Stimulated activated effector memory CD8-positive, alpha-beta T cell treated with anti-CD3 and anti-CD28 coated beads, Interleukin-12 subunit alpha, Interleukin-12 subunit beta, amount 100 ng/mL, for 72 hours (primary cell): ENCODE data around the gene FXYD6.

Experiments
- ATAC-seq: fragments of 150-1000 bp; cut with Tn5 transposase; 2 replicates; pipeline ENCODE4 v1.10.0; 2021
- DNase-seq, 2 donors: peaks; one replicate each; pipeline ENCODE4 v3.0.0; 2021 to 2022; ENCODE audit warnings: low spot score in 2 of 2
- H3K27ac Mint-ChIP-seq: one replicate; pipeline ENCODE4 v1.8.0; 2022; ENCODE audit warnings: mild to moderate bottlenecking, mixed read lengths
- H3K36me3 Mint-ChIP-seq: one replicate; pipeline ENCODE4 v1.8.0; 2022; ENCODE audit warnings: mild to moderate bottlenecking, mixed read lengths
- H3K4me1 Mint-ChIP-seq: one replicate; pipeline ENCODE4 v1.8.0; 2022; ENCODE audit warnings: mixed read lengths
- H3K4me3 Mint-ChIP-seq: one replicate; pipeline ENCODE4 v1.8.0; 2022; ENCODE audit warnings: mild to moderate bottlenecking, mixed read lengths
- H3K9me3 Mint-ChIP-seq: one replicate; pipeline ENCODE4 v1.8.0; 2022; ENCODE audit warnings: mixed read lengths

Gene FXYD6

DNA sequence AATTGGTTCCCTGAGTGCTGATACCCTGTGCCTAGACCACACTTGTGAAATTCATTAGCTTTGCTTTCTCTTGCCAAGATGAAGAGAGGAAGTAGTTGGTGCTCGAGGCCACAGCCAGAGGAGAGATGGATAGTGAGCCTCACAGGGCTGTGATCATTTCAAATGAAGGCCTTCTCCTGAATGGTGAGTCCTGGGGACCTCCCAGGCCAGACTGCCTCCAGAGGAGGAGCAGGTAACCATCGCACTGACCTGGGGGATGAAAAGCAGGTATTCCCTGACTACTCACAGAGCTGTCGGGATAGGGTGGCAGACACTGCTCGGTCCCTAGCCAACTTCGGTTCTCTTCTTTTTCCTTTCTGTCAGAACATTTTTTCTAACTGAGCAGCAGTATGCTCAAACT is 4.8 kb upstream of the FXYD6 start:
- Mint-ChIP-seq H3K4me1 (peaks cover 3% of the 10 kb centered on the region), H3K27ac (no peak overlapping the region), H3K4me3 (no peak overlapping the region), H3K36me3 (no peaks in the 10 kb centered on the region), H3K9me3 (no peaks in the 10 kb centered on the region)
- ATAC-seq (no peak), DNase-seq (no peak)

DNA sequence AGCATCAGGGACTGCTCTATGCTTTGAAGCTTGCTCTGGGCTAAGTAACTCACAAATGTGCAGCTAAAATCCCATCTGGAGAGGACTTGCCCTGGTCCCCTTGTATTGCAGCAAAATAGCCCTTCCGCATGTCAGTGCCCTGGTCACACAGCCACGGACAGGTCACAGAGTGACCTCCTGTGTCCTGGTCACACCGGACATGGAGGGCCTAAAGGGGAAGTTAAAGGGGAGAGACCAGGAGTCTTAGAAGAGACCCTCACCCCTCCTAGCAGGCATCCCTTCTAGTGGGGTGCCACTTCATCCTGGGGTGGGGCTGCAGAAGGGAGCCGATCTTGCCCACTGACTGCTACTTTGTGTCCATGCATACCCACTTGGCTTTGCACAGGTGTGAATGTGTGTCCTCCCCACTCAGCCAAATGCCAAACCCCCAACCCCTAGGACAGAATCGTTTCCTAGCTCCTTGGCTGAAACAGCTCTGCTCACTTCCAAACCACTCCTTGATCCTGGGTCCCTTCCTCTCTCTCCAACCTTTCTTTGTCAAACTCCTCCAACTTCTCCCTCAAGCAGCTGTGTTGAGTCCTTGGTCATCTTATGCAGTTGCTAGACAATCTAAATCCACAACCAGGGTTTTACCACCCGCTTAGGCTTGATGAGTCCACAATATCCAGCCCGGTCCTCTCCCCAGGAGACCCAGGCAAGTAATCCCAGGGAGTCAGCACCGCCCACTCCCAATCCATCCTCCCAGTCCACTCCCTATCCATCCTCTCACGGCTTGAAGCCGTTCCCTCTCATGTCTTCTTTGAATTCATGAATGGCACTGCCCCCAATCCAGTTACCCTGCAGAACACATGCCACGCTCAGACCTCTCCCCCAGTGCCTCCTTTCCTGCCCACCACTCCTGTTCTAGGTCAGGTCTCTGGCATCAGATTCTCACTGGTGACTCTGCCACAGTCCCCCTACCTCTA is 3.3 kb upstream of the FXYD6 start:
- Mint-ChIP-seq H3K4me1 (peaks cover 17% of the 10 kb centered on the region), H3K4me3 (no peak overlapping the region)
- no peak for ATAC-seq

DNA sequence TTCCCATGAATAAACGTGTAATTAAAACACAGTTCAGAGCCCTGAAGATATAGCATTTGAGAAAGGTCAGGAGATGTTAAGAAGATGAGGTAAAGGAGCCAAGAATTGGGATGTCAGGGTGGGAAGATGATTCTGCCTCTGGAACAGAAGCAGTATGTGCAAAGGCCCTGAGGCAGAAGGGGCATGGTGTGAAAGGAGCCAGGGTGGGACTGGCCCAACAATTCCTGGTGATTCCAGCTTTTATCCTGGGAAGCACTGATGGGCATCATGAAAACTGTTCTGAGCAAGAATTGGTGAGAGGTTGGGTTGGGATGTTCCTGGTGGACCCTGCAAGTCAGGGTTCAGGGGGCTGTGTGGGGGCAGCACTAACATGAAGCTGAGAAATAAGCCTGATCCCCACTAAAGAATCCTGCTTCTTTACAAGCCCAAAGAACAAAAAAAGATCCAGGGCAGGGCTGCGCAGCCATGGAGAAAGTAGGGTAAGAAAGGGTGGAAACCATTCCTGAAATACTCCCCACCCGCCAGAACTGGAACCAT is 2.5 kb upstream of the FXYD6 start:
- peaks cover 23% of the 10 kb centered on the region for H3K4me1 Mint-ChIP-seq
- H3K9me3 Mint-ChIP-seq = no peaks in the 10 kb centered on the region
- H3K36me3 Mint-ChIP-seq = no peaks in the 10 kb centered on the region
- no peak overlapping the region for H3K4me3 Mint-ChIP-seq
- no peak for DNase-seq
- no peak for ATAC-seq
- no peak overlapping the region for H3K27ac Mint-ChIP-seq

More for the DNA sequence above, 3.3 kb upstream of the FXYD6 start:
- Mint-ChIP-seq H3K27ac (peak overlapping the region; percentile 8), H3K9me3 (no peaks in the 10 kb centered on the region), H3K36me3 (no peaks in the 10 kb centered on the region)
- no peak for DNase-seq

DNA sequence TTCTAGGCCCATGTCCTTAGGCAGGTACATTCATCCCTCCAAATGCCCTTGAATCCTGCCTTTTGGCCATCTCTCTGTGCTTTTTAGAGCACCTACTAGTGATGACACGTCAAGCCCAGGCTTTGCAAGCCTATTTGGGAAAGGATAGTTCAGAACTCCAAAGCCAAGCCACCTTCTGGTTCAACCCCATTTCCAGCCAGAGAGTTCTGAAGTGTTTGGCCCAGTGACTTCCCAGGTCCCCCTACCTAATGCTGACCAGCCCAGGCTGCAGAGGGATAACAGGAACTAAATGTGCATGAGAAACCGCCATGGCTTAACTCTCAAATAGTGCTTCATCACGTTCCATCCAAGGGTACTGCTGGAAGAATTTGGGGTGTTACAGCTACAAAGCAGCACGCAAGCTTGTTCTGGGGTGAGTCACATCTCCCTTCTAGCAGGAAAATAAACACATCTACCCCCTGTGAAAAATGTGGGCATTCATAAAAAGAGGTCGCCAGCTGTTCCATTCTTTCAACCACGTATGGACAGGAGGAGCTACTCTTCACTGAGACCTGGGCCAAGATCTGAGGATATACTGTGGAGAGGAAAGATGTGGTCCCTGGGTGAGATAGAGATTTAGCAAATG is 2.0 kb upstream of the FXYD6 start:
- Mint-ChIP-seq H3K27ac (no peak overlapping the region), H3K36me3 (no peaks in the 10 kb centered on the region), H3K9me3 (no peaks in the 10 kb centered on the region), H3K4me3 (no peak overlapping the region), H3K4me1 (peaks cover 29% of the 10 kb centered on the region)
- DNase-seq (no peak), ATAC-seq (no peak)

DNA sequence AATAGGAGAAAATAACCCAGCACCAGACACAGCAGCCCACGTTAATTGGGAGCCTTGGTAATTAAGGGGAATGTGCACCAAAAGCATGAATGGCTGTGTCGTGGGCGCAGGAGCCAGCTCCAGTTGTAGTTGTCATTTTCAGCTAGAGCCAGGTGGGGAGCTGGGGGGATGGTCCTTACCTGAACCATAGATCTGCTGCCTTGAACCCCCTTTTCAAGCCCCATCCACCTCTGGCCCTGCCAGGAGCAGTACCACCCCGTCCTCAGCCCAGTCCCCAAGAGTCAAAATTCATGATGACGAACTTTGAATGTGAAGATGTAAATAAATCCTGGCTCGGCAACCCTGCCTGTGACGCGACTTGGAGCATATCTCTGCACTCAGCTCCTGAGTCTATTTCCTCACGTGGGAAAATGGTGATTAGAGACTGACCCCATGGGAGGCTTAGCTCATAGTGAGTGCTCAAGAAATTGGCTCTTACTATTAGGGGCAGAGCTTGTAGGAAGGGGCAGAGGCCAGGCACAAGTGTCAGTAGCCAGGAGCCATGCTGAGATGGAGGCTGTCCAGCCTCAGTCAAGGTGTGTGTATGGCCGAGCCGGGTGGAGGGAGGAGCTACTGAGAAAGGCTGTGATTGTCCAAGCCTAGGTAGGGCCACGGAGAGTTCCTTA is 794 bp upstream of the FXYD6 start:
- no peak for ATAC-seq
- H3K4me1 Mint-ChIP-seq = peaks cover 35% of the 10 kb centered on the region
- no peak overlapping the region for H3K27ac Mint-ChIP-seq
- H3K4me3 Mint-ChIP-seq = peak overlapping the region; percentile 77
- H3K9me3 Mint-ChIP-seq = no peaks in the 10 kb centered on the region
- H3K36me3 Mint-ChIP-seq = no peaks in the 10 kb centered on the region
- DNase-seq = no peak

DNA sequence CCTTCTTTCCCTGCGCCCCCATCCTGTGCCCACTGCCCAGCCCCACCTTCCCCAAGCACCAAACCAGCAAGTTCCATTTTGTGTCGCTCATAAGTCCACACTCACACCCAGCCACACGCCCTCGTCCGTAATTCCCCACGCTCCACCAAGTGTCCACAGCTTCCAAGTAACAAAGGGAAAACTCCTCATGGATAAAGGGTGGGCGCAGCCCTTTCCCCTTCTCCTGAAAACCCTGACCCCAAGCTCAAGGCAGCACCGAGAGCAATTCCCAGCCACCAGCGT is 458 bp downstream of the FXYD6 start:
- H3K27ac Mint-ChIP-seq = peak overlapping the region; percentile 80
- ATAC-seq (peak; percentile 9), DNase-seq (no peak)
- peak overlapping the region; percentile 77 for H3K4me3 Mint-ChIP-seq
- no peaks in the 10 kb centered on the region for H3K9me3 Mint-ChIP-seq
- H3K36me3 Mint-ChIP-seq = no peaks in the 10 kb centered on the region
- peaks cover 35% of the 10 kb centered on the region for H3K4me1 Mint-ChIP-seq

DNA sequence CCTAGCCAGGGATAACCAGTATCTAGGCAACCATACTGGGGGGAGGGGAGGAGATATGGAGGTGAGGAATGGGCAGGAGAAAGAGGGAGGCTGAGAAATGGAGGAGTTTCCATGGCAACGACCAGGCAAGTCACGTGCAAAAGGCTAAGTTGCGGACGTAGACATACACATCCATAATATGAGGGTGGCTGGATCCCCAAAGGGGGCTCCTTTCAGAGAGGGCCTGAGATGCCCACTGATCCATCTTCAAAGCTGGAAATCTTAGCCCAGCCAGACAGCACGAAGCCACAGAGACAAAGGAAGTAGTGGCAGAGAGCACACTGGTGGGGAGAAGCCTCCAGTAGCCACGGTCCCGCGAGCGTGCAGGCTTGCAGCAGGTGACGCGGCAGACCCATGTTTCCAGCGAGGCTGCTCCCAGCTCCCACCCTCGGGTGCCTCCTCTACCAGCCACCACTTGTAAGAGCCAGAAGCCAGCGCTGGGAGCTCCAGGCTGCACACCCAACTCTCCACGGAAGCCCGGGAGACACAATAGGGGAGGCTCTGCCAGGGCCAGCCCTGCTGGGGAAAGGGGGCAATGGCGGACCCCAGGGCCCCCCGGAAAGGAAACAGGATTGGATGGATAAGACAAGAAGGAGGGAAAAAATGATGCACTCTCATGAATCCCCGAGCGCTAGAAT is 938 bp downstream of the FXYD6 start:
- Mint-ChIP-seq H3K27ac (peak overlapping the region; percentile 80), H3K9me3 (no peaks in the 10 kb centered on the region), H3K4me3 (peak overlapping the region; percentile 77), H3K36me3 (no peaks in the 10 kb centered on the region), H3K4me1 (peaks cover 35% of the 10 kb centered on the region)
- ATAC-seq = peak; percentile 51
- peak in 1 of 2 donors; percentile 14 for DNase-seq

DNA sequence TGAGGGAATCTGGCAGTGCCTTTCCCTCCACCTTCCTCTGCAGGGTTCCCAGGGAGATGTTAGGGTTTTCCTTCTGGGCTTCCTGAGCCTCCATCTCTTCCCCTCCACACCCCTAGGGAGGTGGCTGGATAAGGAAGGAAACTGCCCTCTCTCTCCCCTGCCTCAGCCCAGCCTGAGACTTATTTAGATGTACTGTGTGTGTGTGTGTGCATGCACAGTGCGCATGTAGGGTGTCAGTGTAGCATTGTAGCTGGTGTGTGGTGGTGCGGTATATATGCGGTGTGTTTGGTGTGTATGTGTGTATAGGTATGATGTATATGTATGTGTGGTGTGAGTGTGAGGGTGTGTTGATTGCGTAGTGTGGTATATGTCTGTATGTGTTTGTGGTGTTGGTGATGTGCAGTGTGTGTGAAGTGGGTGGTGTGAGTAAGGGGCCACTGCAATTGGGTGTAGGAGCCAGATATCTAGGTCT is 1.5 kb downstream of the FXYD6 start:
- Mint-ChIP-seq H3K9me3 (no peaks in the 10 kb centered on the region), H3K4me3 (peak overlapping the region; percentile 77), H3K36me3 (no peaks in the 10 kb centered on the region), H3K4me1 (peaks cover 35% of the 10 kb centered on the region), H3K27ac (no peak overlapping the region)
- DNase-seq (no peak), ATAC-seq (peak; percentile 57)

DNA sequence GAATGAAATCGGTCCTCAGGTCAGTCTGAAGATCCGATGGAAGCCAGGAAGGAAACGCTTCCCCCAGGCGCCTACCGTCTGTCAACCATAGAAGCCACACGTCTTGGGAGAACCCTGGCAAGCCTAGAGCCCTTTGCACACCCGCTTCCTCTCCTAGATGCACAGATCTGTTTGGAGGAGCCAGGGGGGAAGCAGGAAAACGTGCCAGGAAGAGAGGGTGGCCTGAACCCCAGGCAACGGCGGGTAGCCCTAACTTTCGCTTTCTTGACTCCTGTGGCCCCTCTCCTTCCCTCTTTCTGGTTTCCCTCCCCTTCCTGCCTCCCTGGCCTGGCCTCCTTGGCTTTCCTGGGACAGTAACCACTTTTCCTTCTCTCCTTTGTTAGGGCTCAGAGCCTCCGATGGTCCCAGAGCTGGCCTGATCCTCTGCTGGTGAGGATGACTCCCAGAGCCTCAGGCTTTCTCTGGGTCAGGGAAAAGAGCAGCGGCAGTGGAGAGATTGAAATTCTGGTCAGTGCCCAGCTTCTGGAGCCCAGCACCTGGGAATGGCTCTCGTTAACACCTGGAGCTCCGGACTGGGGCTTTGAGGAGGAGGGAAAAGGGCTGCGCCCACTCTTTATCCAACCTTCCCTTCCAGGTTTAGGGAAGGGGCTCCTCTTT is 2.1 kb downstream of the FXYD6 start:
- DNase-seq (no peak), ATAC-seq (no peak)
- Mint-ChIP-seq H3K36me3 (no peaks in the 10 kb centered on the region), H3K4me3 (peak overlapping the region; percentile 77), H3K27ac (no peak overlapping the region), H3K9me3 (no peaks in the 10 kb centered on the region), H3K4me1 (peaks cover 35% of the 10 kb centered on the region)

DNA sequence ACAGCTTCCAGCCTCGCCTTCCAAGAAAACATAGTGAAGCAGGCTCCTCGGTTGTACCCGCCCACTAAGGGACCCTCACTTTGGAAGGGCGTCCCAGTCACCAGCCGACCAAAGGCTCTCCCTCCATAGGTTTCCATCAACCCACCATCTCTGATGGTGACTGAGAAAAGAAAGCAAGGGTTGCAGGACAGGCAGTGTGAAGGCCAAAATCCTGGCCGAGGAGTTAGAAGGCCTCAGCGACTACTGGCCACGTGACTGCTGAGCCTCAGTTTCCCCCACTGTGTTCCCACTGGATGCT is 2.7 kb downstream of the FXYD6 start:
- Mint-ChIP-seq H3K36me3 (no peaks in the 10 kb centered on the region), H3K9me3 (no peaks in the 10 kb centered on the region), H3K27ac (no peak overlapping the region), H3K4me3 (no peak overlapping the region), H3K4me1 (peaks cover 35% of the 10 kb centered on the region)
- DNase-seq (no peak), ATAC-seq (no peak)

DNA sequence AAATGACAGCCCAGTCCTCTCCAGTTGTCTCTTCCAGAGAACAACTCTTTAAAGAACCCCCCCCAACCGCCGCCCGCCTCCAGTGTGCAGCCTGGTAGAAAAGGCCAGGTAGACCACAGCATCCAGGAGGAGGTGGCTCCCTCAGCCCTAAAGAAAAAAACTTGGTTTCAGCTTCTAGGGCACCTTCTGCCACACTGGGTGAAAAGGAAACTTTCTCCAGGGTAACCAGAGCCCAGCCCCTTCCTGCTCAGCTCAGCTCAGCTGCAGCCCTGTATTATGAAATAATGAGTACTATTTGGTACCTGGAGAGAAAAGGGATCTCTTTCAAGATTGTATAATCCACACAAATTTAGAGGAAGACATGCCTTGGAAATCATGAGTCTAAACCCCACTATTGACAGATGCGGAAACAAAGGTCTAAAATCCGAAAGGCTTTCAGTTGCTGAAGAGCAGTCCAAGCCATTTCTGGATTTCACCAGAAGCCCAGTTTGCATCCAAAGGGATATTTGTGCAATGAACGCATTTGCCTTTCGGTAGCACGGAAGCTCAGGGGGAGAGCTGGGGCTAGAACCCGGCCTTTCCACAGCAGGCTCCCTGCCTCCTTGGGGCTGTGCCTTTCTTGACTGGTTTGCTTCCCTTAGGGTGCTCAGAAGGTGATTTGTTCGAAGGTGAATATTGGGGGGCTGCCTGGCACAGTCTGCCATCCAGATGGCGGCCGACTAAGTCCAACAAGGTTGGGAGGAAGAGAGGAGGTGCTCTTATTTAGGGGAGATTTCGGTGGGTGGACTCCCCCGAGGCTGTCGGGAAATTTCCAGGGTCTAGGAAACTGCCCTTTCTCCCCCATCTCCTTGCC is 3.3 kb downstream of the FXYD6 start:
- no peaks in the 10 kb centered on the region for H3K9me3 Mint-ChIP-seq
- peaks cover 35% of the 10 kb centered on the region for H3K4me1 Mint-ChIP-seq
- no peak overlapping the region for H3K27ac Mint-ChIP-seq
- DNase-seq = no peak
- no peak for ATAC-seq
- H3K36me3 Mint-ChIP-seq = no peaks in the 10 kb centered on the region
- no peak overlapping the region for H3K4me3 Mint-ChIP-seq

DNA sequence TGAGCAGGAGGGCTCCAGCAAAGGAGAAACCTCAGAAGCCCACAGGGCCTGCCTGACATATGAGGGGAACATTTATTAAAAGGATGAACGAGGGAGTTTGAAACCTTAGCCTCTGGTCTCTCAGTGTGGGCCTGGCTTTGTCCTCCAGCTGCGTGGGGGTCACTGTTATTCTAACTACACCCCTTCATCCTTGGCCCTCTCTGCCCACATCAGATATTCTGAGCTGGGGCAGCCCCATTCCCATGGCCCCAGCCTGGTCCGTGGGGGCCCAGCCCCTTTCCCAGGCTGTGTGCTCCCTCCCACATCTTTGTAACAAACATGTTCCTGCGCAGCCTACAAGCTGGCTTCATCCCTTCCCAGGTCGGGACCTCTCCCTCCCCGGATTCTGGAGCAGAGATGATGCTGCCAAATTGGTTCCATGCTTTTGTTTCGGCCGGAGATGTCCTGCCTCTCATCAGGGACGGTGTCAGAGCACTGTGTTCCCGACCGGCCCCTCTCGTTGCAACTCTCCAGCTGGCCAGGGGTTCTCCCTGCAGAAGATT is 4.0 kb downstream of the FXYD6 start:
- DNase-seq = no peak
- ATAC-seq = no peak
- Mint-ChIP-seq H3K36me3 (no peaks in the 10 kb centered on the region), H3K4me1 (peaks cover 35% of the 10 kb centered on the region), H3K4me3 (no peak overlapping the region), H3K27ac (no peak overlapping the region), H3K9me3 (no peaks in the 10 kb centered on the region)

DNA sequence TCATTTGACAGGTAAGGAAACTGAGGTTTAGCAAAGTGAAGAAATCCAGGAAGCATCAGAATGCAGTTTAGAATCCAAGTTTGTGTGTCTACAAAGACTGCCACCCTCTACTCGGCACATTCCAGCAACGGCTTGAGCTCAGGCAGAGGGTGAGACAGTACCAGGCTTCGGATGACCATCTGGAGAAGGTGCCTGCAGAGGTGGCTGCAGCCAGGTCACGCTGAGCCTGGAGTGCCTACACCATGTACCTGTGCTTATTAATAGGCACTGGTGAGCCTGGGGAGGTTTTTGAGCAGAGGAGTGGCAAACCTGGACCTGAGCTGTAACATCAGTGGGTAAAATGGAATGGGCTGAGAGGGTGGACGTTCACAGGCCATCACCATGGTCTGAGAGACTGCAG is 4.7 kb downstream of the FXYD6 start:
- Mint-ChIP-seq H3K27ac (no peak overlapping the region), H3K4me1 (peaks cover 35% of the 10 kb centered on the region), H3K9me3 (no peaks in the 10 kb centered on the region), H3K4me3 (no peak overlapping the region), H3K36me3 (no peaks in the 10 kb centered on the region)
- DNase-seq (peak in 1 of 2 donors; percentile 35), ATAC-seq (no peak)

DNA sequence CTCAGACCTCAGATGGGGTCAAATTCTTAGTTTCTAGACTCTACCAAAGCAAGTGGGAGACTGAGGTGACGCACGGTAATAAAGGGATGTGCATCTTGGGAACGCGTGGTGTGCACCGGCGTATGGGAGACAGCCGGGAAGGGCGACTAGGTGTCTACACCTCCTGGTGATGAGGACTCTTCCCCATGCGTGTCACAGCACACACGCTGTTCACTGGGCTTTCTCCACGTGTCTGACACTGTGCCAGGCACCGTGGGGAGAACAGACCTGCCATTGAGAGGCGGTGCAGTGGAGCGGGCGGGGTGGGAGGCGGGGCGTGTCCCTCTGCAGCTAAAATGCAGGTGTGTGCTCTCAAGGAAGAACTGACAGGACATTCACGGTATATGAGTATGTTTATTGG is 5.3 kb downstream of the FXYD6 start:
- H3K4me1 Mint-ChIP-seq = peaks cover 32% of the 10 kb centered on the region
- no peak overlapping the region for H3K27ac Mint-ChIP-seq
- H3K4me3 Mint-ChIP-seq = no peak overlapping the region
- DNase-seq = no peak
- H3K9me3 Mint-ChIP-seq = no peaks in the 10 kb centered on the region
- no peaks in the 10 kb centered on the region for H3K36me3 Mint-ChIP-seq
- no peak for ATAC-seq
